ENCODE results near the gene MLST8.

DNA sequence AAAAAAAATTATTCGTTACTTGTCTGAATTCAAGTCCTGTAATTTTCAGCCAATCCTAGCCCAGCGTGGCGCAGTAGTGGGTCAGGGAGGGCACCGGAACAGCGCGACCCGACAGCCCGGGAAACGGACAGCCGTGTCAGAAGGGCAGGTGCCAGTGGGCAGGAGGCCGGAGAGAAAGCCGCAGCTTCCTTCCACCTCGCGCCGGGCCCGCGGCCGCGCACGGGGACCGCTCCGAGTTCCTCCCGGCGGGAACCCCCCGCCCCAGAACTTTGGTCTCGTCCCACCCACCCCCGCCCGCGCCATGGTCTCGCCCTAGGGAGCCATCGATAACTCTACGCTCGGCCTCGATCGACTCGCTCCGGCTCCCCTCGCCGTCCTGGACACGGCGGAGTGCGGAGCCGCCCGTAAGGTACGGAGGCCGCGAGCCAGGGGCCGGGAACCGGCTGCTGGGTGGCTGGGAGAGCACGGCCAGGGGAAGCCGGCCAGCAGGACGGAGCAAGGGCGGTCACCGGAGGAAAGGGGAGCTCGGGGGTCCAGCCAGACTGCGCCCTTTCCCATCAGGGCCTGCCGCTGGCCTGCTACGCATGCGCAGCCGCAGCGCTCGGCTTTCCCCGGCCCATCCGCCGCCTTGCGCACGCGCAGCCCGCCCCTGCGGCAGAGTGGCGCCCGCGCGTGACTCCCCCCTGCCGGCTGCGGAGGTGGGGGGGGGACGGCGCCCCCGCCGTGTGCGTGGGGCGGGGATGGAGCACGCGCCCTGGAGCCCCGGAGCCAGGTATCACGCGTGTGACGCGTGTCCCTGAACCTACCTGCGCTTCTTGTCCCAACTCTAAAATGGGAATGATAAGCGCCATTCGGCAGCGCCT, at the start of gene MLST8:
- TF ChIP-seq, protein P1, sequence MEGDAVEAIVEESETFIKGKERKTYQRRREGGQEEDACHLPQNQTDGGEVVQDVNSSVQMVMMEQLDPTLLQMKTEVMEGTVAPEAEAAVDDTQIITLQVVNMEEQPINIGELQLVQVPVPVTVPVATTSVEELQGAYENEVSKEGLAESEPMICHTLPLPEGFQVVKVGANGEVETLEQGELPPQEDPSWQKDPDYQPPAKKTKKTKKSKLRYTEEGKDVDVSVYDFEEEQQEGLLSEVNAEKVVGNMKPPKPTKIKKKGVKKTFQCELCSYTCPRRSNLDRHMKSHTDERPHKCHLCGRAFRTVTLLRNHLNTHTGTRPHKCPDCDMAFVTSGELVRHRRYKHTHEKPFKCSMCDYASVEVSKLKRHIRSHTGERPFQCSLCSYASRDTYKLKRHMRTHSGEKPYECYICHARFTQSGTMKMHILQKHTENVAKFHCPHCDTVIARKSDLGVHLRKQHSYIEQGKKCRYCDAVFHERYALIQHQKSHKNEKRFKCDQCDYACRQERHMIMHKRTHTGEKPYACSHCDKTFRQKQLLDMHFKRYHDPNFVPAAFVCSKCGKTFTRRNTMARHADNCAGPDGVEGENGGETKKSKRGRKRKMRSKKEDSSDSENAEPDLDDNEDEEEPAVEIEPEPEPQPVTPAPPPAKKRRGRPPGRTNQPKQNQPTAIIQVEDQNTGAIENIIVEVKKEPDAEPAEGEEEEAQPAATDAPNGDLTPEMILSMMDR (optimal IDR thresholded peaks at IDR 0.05 in 1 of 3, IDR thresholded peaks at IDR 0.05 in 1 of 3, conservative IDR thresholded peaks at IDR 0.05 in 1 of 3; ENCODE audit: extremely low read depth in 1 of 3, insufficient read depth in 2 of 3, low read length in 3 of 3) = peak in 2 of 3 experiments; percentile 4 to 32
- no peak for TF ChIP-seq EZH2 (IDR thresholded peaks at IDR 0.05; ENCODE audit: low read length)

Measured in keratinocyte (primary cell).